NCI-H82 (cell line): ENCODE measurements around the gene SULT1C3.
A peak's percentile ranks its signal among the peaks of the same experiment; 100 is the strongest.

Experiments
- DNase-seq: peaks from one replicate; lab custom pipeline; 2025; lab: John Stamatoyannopoulos, UW

Gene SULT1C3

GRCh38 chr2:108239786-108240185, at the start of gene SULT1C3:
Gene SULT1C3 (plus strand): TSS chr2:108239968. CDS start chr2:108247195, 7,227 bp downstream.
- DNase-seq = no peak

- DNase-seq = no peak
These were observed 46.5 kb upstream of the SULT1C3 start for GRCh38 chr2:108193251-108193650.

GRCh38 chr2:108194409-108195132, 45.2 kb upstream of the SULT1C3 start:
- peak; percentile 17 for DNase-seq

GRCh38 chr2:108195133-108195439, 44.7 kb upstream of the SULT1C3 start:
- no peak for DNase-seq

GRCh38 chr2:108199726-108200125, 40.0 kb upstream of the SULT1C3 start:
- no peak for DNase-seq

GRCh38 chr2:108200569-108200968, 39.2 kb upstream of the SULT1C3 start:
- no peak for DNase-seq

- no peak for DNase-seq
These were observed 27.1 kb upstream of the SULT1C3 start for GRCh38 chr2:108212671-108213070.

GRCh38 chr2:108215794-108216211, 24.0 kb upstream of the SULT1C3 start:
- peak; percentile 10 for DNase-seq

- DNase-seq = no peak
These were observed 22.6 kb upstream of the SULT1C3 start for GRCh38 chr2:108217211-108217610.

- no peak for DNase-seq
These were observed 20.1 kb upstream of the SULT1C3 start for GRCh38 chr2:108219688-108220087.

- no peak for DNase-seq
These were observed 19.6 kb upstream of the SULT1C3 start for GRCh38 chr2:108220191-108220590.

GRCh38 chr2:108220942-108221541, 18.7 kb upstream of the SULT1C3 start:
- no peak for DNase-seq

GRCh38 chr2:108222261-108222660, 17.5 kb upstream of the SULT1C3 start:
- DNase-seq = no peak

- no peak for DNase-seq
These were observed 16.2 kb upstream of the SULT1C3 start for GRCh38 chr2:108223573-108223972.

GRCh38 chr2:108224022-108224421, 15.7 kb upstream of the SULT1C3 start:
- DNase-seq = no peak

- no peak for DNase-seq
These were observed 13.2 kb upstream of the SULT1C3 start for GRCh38 chr2:108226564-108226963.

- no peak for DNase-seq
These were observed 11.8 kb upstream of the SULT1C3 start for GRCh38 chr2:108228006-108228405.

GRCh38 chr2:108228537-108228936, 11.2 kb upstream of the SULT1C3 start:
- DNase-seq = no peak

GRCh38 chr2:108229875-108230274, 9.9 kb upstream of the SULT1C3 start:
- no peak for DNase-seq

- no peak for DNase-seq
These were observed 4.2 kb upstream of the SULT1C3 start for GRCh38 chr2:108235577-108235976.

GRCh38 chr2:108236676-108237335, 3.0 kb upstream of the SULT1C3 start:
- DNase-seq = no peak

GRCh38 chr2:108240966-108241365, 1.2 kb downstream of the SULT1C3 start:
- DNase-seq = no peak

GRCh38 chr2:108243566-108243965, 3.8 kb downstream of the SULT1C3 start:
- DNase-seq = no peak
